Stimulated activated naive CD8-positive, alpha-beta T cell treated with anti-CD3 and anti-CD28 coated beads, Interleukin-15, Interleukin-2, amounts not matched to agents 100 ng/mL and 50 ng/mL, for 24 hours (primary cell): ENCODE measurements around the gene ENTHD1.

Source experiments
- H3K27ac Mint-ChIP-seq: one replicate; pipeline ENCODE4 v1.8.0; 2021; ENCODE audit warnings: mild to moderate bottlenecking, mixed read lengths
- H3K27me3 Mint-ChIP-seq: one replicate; pipeline ENCODE4 v1.8.0; 2021; ENCODE audit warnings: mixed read lengths
- H3K36me3 Mint-ChIP-seq: one replicate; pipeline ENCODE4 v1.8.0; 2021; ENCODE audit warnings: low read depth, mixed read lengths
- H3K4me1 Mint-ChIP-seq: one replicate; pipeline ENCODE4 v1.8.0; 2021; ENCODE audit warnings: low read depth, mixed read lengths
- H3K4me3 Mint-ChIP-seq: one replicate; pipeline ENCODE4 v1.8.0; 2021; ENCODE audit warnings: mild to moderate bottlenecking, mixed read lengths
- H3K9me3 Mint-ChIP-seq: one replicate; pipeline ENCODE4 v1.8.0; 2021; ENCODE audit warnings: mixed read lengths

ENTHD1 gene

GRCh38 chr22:39776295-39777009 is 117.1 kb downstream of the ENTHD1 start:
- Mint-ChIP-seq H3K27ac (no peak overlapping the region), H3K9me3 (peaks cover 3% of the 10 kb centered on the region), H3K27me3 (no peaks in the 10 kb centered on the region), H3K4me1 (peaks cover 14% of the 10 kb centered on the region), H3K4me3 (no peak overlapping the region), H3K36me3 (no peaks in the 10 kb centered on the region)

- no peaks in the 10 kb centered on the region for H3K36me3 Mint-ChIP-seq
- H3K9me3 Mint-ChIP-seq = peaks cover 5% of the 10 kb centered on the region
- peak overlapping the region; percentile 18 for H3K4me3 Mint-ChIP-seq
- no peaks in the 10 kb centered on the region for H3K27me3 Mint-ChIP-seq
- H3K27ac Mint-ChIP-seq = peak overlapping the region; percentile 53
- H3K4me1 Mint-ChIP-seq = peaks cover 14% of the 10 kb centered on the region
Observed at GRCh38 chr22:39773976-39774539, 119.5 kb downstream of the ENTHD1 start.

DNA sequence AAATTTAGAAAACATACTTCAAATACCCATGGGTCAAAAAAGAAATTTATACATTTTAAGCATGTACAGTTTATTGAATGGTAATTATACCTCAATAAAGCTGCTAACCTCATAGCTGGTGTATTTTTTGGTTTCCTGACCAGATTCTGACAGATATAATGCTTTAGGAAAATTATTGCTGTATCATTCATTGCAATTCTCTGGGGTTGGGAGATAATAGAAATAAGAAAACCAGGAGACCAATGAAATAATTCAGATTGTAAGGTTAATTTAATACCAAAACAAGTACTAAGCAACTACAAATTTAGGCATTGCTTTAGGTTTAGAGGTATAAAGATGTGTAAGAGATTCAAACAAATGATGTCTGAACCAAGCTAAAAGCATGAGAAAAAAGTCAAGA is 120.1 kb downstream of the ENTHD1 start:
- Mint-ChIP-seq H3K36me3 (no peaks in the 10 kb centered on the region), H3K27ac (no peak overlapping the region), H3K4me3 (no peak overlapping the region), H3K27me3 (no peaks in the 10 kb centered on the region), H3K4me1 (peaks cover 14% of the 10 kb centered on the region), H3K9me3 (peaks cover 5% of the 10 kb centered on the region)

GRCh38 chr22:39771486-39771885 is 122.1 kb downstream of the ENTHD1 start:
- Mint-ChIP-seq H3K36me3 (no peaks in the 10 kb centered on the region), H3K4me1 (peaks cover 17% of the 10 kb centered on the region), H3K4me3 (no peak overlapping the region), H3K9me3 (peaks cover 5% of the 10 kb centered on the region), H3K27me3 (no peaks in the 10 kb centered on the region), H3K27ac (no peak overlapping the region)

DNA sequence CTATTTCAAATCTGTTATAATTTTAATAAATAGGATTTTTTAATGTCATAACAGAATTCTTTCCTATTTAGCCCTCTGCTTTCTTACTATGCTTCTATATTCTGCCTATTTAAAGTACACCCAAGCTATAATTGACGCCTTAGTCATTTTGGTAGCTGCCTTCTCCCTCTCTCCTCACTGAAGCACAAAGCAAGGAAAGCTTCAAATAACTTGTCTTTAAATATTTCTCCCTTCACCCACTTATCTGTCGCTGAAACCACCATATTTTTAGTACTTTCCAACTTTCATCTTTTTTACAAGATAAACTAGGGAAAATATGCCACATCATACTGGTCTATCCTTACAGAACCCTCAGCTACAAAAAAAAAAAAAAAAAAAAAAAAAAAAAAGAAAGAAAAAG is 127.9 kb downstream of the ENTHD1 start:
- no peaks in the 10 kb centered on the region for H3K9me3 Mint-ChIP-seq
- H3K27me3 Mint-ChIP-seq = peaks cover 10% of the 10 kb centered on the region
- no peak overlapping the region for H3K4me3 Mint-ChIP-seq
- H3K27ac Mint-ChIP-seq = no peak overlapping the region
- no peaks in the 10 kb centered on the region for H3K36me3 Mint-ChIP-seq
- H3K4me1 Mint-ChIP-seq = peaks cover 3% of the 10 kb centered on the region

DNA sequence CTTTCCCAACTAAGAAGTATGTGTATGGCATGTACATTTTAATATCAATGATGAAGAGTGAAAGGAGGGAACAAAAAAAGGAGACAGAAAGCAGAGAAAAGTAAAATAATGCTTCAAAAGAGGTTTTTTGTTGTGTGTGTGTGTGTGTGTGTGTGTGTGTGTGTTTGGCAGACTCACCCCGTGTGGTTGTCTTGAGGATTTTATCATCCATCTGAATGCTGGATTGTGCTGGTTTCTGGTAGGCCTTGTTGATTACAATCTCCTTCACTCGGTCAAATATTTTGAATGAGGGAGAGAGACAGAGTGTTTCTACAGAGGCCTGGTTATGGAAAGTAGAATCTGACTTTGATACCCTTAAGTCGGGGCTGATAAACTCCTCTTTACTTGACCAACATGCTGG is 128.5 kb downstream of the ENTHD1 start:
- no peaks in the 10 kb centered on the region for H3K36me3 Mint-ChIP-seq
- H3K4me3 Mint-ChIP-seq = no peak overlapping the region
- peaks cover 3% of the 10 kb centered on the region for H3K4me1 Mint-ChIP-seq
- H3K27ac Mint-ChIP-seq = no peak overlapping the region
- no peaks in the 10 kb centered on the region for H3K9me3 Mint-ChIP-seq
- H3K27me3 Mint-ChIP-seq = peaks cover 10% of the 10 kb centered on the region

- Mint-ChIP-seq H3K4me3 (no peak overlapping the region), H3K36me3 (no peaks in the 10 kb centered on the region), H3K4me1 (peaks cover 3% of the 10 kb centered on the region), H3K27ac (no peak overlapping the region), H3K27me3 (peaks cover 10% of the 10 kb centered on the region), H3K9me3 (no peaks in the 10 kb centered on the region)
Observed at GRCh38 chr22:39763276-39763675, 130.3 kb downstream of the ENTHD1 start.

DNA sequence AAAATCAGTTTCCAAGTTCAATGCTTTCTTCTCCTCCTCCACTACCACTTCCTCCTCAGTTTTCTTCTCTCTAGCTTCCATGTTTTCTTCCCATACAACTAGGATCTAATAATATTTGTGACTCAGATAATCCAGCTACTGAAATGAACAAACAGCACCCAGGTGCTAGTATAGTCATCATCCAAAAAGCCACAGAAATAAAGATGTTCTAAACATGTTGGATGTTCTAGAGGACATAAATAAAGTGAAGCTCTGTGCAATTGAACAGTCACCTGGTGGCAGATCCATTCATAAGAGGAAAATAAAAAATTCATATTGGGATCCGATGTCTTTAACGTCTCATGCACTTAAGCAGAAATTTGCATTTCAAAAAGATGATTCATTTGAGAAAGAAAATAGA is 142.8 kb downstream of the ENTHD1 start:
- Mint-ChIP-seq H3K4me3 (no peak overlapping the region), H3K27me3 (peaks cover 9% of the 10 kb centered on the region), H3K4me1 (peaks cover 22% of the 10 kb centered on the region), H3K9me3 (no peaks in the 10 kb centered on the region), H3K36me3 (no peaks in the 10 kb centered on the region), H3K27ac (no peak overlapping the region)

- Mint-ChIP-seq H3K9me3 (no peaks in the 10 kb centered on the region), H3K4me3 (no peak overlapping the region), H3K27ac (no peak overlapping the region), H3K27me3 (peaks cover 3% of the 10 kb centered on the region), H3K4me1 (peaks cover 41% of the 10 kb centered on the region), H3K36me3 (no peaks in the 10 kb centered on the region)
Observed at GRCh38 chr22:39748877-39749276, 144.7 kb downstream of the ENTHD1 start.

- Mint-ChIP-seq H3K27ac (no peak overlapping the region), H3K4me3 (no peak overlapping the region), H3K27me3 (peaks cover 3% of the 10 kb centered on the region)
Observed at GRCh38 chr22:39746600-39747262, 146.8 kb downstream of the ENTHD1 start.

GRCh38 chr22:39745789-39746188 is 147.8 kb downstream of the ENTHD1 start:
- Mint-ChIP-seq H3K4me1 (peaks cover 36% of the 10 kb centered on the region), H3K9me3 (no peaks in the 10 kb centered on the region), H3K4me3 (no peak overlapping the region), H3K27me3 (peaks cover 8% of the 10 kb centered on the region), H3K36me3 (no peaks in the 10 kb centered on the region), H3K27ac (no peak overlapping the region)

More at GRCh38 chr22:39746600-39747262, 146.8 kb downstream of the ENTHD1 start:
- H3K4me1 Mint-ChIP-seq = peaks cover 41% of the 10 kb centered on the region
- H3K36me3 Mint-ChIP-seq = no peaks in the 10 kb centered on the region
- no peaks in the 10 kb centered on the region for H3K9me3 Mint-ChIP-seq

- Mint-ChIP-seq H3K27ac (no peak overlapping the region), H3K36me3 (peaks cover 2% of the 10 kb centered on the region), H3K27me3 (peaks cover 8% of the 10 kb centered on the region), H3K4me3 (no peak overlapping the region), H3K4me1 (peaks cover 34% of the 10 kb centered on the region), H3K9me3 (peaks cover 2% of the 10 kb centered on the region)
Observed at GRCh38 chr22:39744353-39744752, 149.2 kb downstream of the ENTHD1 start.

DNA sequence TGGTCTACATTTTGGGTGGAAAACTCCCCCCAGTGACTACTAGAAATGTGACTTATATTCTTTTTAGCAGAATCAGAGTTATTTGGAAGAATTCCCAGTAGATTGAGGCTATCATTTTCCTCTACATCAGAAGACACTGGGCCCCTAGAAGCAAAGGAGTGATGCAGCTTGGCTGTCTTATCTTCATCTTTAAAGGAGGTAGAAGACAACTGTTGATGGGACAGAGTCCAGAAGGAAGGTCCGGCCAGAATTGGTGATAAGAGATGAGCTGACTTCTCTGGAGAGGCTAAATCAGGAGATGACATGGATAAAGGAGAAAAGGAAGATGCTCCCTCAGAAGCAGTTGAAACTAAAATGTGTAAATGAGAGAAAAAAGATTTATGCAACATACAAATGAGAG is 149.6 kb downstream of the ENTHD1 start:
- Mint-ChIP-seq H3K4me1 (peaks cover 34% of the 10 kb centered on the region), H3K4me3 (no peak overlapping the region), H3K36me3 (peaks cover 4% of the 10 kb centered on the region), H3K9me3 (peaks cover 4% of the 10 kb centered on the region), H3K27ac (no peak overlapping the region), H3K27me3 (peaks cover 8% of the 10 kb centered on the region)

DNA sequence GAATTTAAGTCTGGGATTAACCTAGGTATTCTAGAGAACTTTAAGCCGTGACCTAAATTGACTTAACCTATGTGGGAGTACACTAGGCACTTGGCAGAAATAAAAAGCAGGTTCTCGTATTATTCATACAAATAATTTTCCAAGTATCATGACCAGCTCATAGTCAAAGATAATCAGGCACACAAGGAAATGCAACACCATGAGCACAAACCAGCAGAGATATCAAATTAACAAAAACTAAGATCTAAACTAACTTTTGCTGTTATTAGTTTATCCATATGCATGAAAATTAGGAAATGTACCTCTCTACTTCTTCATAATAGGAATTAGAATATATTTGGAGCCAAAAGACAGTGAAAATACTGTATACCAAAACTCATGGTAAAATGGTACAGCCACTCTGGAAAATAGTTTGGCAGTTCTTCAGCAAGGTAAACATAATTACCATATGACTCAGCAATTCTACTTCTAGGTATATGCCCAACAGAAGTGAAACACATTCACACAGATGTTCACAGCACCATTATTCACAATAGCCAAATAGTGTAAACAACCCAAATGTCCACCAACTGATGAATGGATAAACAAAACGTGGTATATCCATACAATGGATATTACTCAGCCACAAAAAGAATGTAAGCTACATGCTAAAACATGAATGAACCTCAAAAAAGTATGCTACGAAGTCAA is 154.1 kb downstream of the ENTHD1 start:
- H3K27ac Mint-ChIP-seq = no peak overlapping the region
- H3K4me3 Mint-ChIP-seq = no peak overlapping the region
- peaks cover 17% of the 10 kb centered on the region for H3K27me3 Mint-ChIP-seq
- peaks cover 4% of the 10 kb centered on the region for H3K36me3 Mint-ChIP-seq
- H3K4me1 Mint-ChIP-seq = peaks cover 7% of the 10 kb centered on the region
- peaks cover 4% of the 10 kb centered on the region for H3K9me3 Mint-ChIP-seq

DNA sequence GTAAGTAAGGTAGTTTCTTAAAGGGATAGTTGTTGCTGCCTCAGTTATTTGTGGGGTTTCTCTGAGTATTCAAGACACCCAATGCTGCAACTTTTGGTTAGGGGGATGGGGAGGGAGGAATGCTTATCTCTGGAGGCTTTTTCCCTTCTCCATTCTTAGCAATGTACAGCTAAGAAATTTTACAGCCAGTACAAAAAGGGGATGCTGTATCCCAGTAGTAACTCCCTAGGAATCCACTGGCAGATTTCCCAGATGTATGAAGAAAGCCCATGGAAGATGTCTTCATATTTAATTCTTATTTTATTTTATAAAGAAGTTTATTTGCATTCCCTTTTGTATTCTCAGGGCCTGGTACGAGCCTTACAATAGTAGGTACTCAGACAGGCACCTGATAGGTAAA is 154.8 kb downstream of the ENTHD1 start:
- Mint-ChIP-seq H3K27ac (no peak overlapping the region), H3K36me3 (peaks cover 4% of the 10 kb centered on the region), H3K4me1 (no peaks in the 10 kb centered on the region), H3K27me3 (peaks cover 17% of the 10 kb centered on the region), H3K9me3 (peaks cover 4% of the 10 kb centered on the region), H3K4me3 (no peak overlapping the region)
